Suprapubic skin (tissue), 3 donors: ENCODE measurements around the gene POLR1D.

Source experiments
- CTCF ChIP-seq, 2 donors: fragments of 200-600 bp in 1 of 2; fragments of 450-650 bp in 1 of 2; sonication (generic) in 1 of 2; IDR thresholded peaks; one replicate each; pipeline ENCODE4 v1.5.1; 2016 to 2019; ENCODE audit warnings: antibody characterized with exemption in 2 of 2, mild to moderate bottlenecking in 1 of 2, moderate library complexity in 1 of 2
- EP300 ChIP-seq: sonication (generic); formaldehyde crosslinking; IDR thresholded peaks from one replicate; pipeline ENCODE4 v1.6.1; 2017; ENCODE audit warnings: antibody characterized with exemption

- TF ChIP-seq EP300 (no peak), CTCF (IDR thresholded peaks at IDR 0.05) (no peak)
Observed at GRCh38 chr13:27588405-27588804, 33.3 kb upstream of the POLR1D start.
